ENCODE results near the gene ZNF117. TPM values are rescaled to one million over a fixed set of nuclear protein-coding genes. Genes with fewer than 3 reads are reported as not detected.

ZNF117 gene
- total and polyA plus RNA-seq, 9 of the 15 experiments (the other 6 are each of a cell fraction or from before 2014, with no cell fraction given): 2.5 to 18.9 (median 14.1) TPM

GRCh38 chr7:65006094-65006992 lies 15.5 kb upstream of the ZNF117 start, which contains the start of gene ERV3-1 (continued):
- TF ChIP-seq BRF2 (IDR thresholded peaks at IDR 0.05; ENCODE audit: borderline replicate concordance, insufficient read depth, insufficient read length) (no peak), RBM15 (IDR thresholded peaks at IDR 0.05; ENCODE audit: insufficient read depth, low read length) (no peak), KLF1 (tag; IDR thresholded peaks at IDR 0.05) (no peak), MAFK (IDR thresholded peaks at IDR 0.05; ENCODE audit: low read length) (no peak), ETV6 (IDR thresholded peaks at IDR 0.05; ENCODE audit: borderline replicate concordance in 1 of 2, low read depth in 2 of 2, low read length in 1 of 2) (peak in 1 of 2 experiments; percentile 8; a peak in 1 of 4 replicates), ETV6 (CRISPR knock-in tag; IDR thresholded peaks at IDR 0.05; ENCODE audit: borderline replicate concordance) (no peak), KAT7 (CRISPR knock-in tag; IDR thresholded peaks at IDR 0.05; ENCODE audit: borderline replicate concordance) (no peak), LEF1 (IDR thresholded peaks at IDR 0.05) (no peak), HMGN3 (IDR thresholded peaks at IDR 0.05; ENCODE audit: borderline replicate concordance, extremely low read depth, insufficient read length, low read depth, low read length) (peak; percentile 25), CBFB (CRISPR knock-in tag; IDR thresholded peaks at IDR 0.05) (no peak), FOXA1 (IDR thresholded peaks at IDR 0.05; ENCODE audit: borderline replicate concordance) (no peak), NCOA2 (IDR thresholded peaks at IDR 0.05; ENCODE audit: partially characterized antibody in 2 of 2) (no peak), ZNF24 (IDR thresholded peaks at IDR 0.05) (no peak), ZNF23 (CRISPR knock-in tag; IDR thresholded peaks at IDR 0.05) (no peak), KLF6 (CRISPR knock-in tag; IDR thresholded peaks at IDR 0.05; ENCODE audit: borderline replicate concordance) (no peak), RREB1 (CRISPR knock-in tag; IDR thresholded peaks at IDR 0.05) (peak; percentile 68; the same call in 1 of the 2 replicates), SMC3 (conservative IDR thresholded peaks at IDR 0.05; ENCODE audit: insufficient read depth, low read depth, low read length) (no peak), TAF7 (tag; IDR thresholded peaks at IDR 0.05) (peak; percentile 95), BHLHE40 (IDR thresholded peaks at IDR 0.05; ENCODE audit: low read length) (no peak), DNMT1 (IDR thresholded peaks at IDR 0.05) (no peak), CBFA2T2 (conservative IDR thresholded peaks at IDR 0.05) (no peak), CBX3 (IDR thresholded peaks at IDR 0.05; ENCODE audit: borderline replicate concordance in 1 of 2, low read length in 2 of 2) (no peak; a peak in 1 of 3 replicates), ETV5 (CRISPR knock-in tag; IDR thresholded peaks at IDR 0.05; ENCODE audit: low read depth) (0 out of 2 replicates have a peak, but pooled peaks have one; percentile 53)

All from K562 (cell line).